NCI-H1105 treated with DMSO at 0.1 percent for 48 hours (cell line): ENCODE data around the gene FAM107B.
A peak's percentile ranks its signal among the peaks of the same experiment; 100 is the strongest.
"Not testable (repeated sequence)": the region's sequence is repeated elsewhere in the genome, so short reads cannot be mapped to it uniquely, and the experiment has no call there.

ENCODE experiments used
- DNase-seq: peaks from one replicate; lab custom pipeline; 2025; lab: John Stamatoyannopoulos, UW

FAM107B gene

DNA sequence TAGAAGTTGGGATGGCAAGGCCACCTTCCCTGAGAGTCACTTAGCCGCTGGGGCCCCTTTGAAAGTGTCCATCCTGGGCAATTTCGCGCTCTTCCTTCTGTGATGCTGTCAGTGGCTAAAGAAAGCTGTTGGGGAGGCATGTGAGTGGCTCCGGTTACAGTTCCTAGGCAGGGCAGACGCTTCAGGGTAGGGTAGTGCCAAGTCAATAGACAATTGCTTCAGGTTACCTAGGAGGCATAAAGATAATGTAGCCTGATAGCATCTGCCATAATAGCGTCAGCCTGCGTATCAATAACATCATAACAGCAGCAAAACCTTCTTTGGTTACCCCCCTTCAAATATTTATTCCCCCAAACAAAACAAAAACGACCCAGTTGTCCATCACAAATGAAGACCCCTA, at the start of gene FAM107B:
TSS of gene FAM107B (minus strand) at position 101 of the 400 bp plus-strand sequence. CDS start 234 bp downstream, outside the sequence.
- DNase-seq: no peak

DNA sequence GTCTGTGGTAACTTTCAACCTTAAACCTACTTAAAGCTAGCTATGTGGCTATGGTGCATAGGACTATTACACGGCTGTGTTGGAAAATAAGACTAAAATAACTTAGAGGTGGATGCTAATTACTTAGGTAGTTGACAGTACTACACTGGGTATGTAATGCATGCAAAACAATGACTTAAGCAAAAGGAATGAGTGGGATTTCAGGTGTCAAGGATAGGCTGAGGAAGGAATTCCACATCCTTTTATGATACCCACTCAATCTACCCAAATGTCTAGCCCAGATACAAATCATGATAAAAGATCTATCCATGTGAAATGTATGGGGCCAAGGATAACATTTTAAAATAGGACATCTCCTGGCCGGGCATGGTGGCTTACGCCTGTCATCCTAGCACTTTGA, 49.3 kb upstream of the FAM107B start:
- no peak for DNase-seq

DNA sequence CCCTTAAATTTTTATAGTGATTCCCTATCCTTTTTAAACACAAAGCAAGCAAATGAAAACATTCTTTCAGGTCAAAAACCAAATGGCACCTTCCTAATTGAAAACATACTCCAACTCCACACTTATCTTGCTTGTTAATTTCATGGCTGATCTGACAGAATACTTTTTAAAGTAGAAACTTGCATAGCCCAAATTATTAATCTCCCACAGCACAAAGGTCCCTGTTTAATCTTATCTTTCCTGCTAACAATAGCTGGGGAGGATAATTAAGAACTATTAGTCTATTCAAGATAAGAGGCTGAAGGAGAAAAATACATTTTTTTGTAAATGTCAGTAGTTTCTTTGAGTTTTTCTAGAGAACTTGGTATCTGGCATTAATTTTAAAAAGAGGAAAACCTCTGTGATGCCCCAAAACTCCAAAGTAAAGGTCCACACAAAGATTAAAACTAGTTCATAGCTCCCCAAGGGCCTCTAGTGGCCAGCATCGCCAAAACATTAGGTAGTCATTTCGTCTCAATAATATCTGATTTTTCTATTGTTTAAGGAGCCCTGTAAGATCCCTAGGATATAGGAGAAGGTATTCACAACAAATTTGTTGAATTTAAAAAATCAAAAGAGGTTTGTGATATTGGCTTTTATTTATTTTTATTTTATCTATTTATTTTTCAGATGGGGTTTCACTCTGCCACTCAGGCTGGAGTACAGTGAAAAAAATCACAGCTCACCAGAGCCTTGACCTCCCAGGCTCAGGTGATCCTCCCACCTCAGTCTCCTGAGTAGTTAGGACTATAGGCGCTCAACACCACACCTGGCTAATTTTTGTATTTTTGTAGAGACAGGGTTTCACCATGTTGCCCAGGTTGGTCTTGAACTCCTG, 48.4 kb upstream of the FAM107B start:
- peak; percentile 28 for DNase-seq

DNA sequence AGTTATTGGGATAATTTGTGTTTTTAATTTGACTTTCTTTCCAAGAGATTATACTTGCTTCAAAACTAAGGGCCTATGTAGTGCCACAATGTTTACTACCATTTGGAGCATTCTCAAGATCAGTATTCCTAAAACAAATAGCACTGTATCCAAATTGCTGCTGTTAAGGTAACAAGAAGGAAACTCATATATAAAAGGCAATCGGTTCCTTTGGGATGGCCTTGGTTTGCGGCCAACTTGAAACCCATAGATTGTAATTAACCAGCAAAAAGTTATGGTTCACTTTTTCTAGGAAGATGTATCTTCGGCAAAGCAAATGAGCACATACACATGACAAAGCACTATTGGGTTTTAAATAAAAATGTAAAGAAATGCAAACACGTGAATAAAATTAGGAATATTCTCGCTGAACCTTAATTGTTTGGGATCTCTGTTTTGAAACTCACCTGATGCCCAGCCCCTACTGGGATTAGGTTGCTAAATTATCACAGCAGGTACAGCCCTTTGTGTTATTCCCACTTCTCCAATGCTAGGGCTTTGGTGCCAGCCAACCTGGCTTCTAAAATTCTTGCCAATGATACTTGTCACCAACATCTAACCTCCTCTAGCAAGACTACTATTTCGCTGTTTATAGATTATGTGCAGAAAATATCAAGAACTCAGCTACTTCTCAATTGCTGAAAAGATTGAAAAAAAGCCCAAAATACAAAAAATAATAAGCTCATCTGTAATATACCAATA, 47.1 kb upstream of the FAM107B start:
- no peak for DNase-seq

DNA sequence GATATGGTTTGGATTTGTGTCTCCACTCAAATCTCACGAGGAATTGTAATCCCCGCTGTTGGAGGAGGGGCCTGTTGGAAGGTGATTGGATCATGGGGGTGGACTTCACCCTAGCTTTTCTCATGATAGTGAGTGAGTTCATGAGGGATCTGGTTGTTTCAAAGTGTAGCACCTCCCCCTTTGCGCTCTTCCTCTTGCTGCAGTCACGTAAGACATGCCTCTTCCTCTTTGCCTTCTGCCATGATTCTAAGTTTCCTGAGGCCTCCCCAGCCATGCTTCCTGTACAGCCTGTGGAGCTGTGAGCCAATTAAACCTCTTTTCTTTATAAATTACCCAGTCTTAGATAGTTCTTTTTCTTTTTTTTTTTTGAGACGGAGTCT, 46.1 kb upstream of the FAM107B start:
- no peak for DNase-seq

DNA sequence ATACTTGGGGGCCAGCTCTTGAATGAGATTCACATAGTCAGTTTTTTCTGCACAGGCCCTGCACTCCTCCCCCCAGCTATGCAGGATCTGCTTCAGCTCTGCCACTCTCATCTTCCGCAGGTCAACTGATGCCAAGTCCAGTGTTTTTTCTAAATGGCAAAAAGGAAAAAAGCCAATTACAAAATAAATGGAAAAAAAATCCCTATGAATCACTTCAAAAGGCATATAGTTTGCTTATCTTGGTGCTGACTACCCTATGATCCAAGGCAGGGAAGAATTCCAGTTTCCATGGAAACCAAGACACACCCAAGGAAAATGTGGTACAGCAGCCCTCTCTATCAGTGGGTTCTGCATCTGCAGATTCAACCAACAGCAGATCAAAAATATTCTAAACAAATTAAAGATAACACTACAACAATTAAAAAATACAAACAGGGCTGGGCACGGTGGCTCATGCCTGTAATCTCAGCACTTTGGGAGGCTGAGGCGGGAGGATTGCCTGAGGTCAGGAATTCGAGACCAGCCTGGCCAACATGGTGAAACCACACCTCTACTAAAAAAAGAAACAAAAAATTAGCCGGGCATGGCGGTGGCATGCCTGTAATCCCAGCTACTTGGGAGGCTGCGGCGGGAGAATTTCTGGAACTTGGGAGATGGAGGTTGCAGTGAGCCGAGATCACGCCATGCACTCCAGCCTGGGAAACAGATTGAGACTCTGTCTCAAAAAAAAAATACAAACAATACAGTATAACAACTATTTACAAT, 45.5 kb upstream of the FAM107B start:
- DNase-seq: no peak

DNA sequence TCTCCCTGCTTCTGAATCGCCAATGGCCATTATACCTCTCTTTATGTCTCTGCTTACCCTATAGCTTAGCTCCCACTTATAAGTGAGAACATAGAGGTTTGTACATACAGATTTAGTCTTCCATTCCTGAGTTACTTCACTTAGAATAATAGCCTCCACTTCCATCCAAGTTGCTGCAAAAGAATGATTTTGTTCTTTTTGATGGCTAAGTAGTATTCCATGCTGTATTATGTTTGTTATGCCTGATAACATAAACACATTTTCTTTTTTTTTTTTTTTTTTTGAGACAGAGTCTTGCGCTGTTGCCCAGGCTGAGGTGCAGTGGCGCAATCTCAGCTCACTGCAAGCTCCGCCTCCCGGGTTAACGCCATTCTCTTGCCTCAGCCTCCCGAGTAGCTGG, 42.0 kb upstream of the FAM107B start:
- not testable (repeated sequence) for DNase-seq

DNA sequence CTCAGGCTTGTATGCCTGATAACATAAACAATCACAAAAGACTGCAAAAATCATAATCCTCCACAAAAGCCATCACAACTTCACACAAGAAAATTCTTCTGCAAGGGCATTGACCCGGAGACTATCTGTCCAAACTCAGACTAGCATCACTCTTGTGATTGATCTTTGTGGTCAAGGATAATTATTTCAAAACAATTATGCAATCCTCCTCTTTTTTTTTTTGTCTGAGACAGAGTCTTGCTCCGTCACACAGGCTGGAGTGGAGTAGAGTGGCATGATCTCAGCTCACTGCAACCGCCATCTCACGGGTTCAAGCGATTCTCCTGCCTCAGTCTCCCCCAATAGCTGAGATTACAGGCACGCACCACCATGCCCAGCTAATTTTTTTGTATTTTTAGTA, 41.0 kb upstream of the FAM107B start:
- no peak for DNase-seq

DNA sequence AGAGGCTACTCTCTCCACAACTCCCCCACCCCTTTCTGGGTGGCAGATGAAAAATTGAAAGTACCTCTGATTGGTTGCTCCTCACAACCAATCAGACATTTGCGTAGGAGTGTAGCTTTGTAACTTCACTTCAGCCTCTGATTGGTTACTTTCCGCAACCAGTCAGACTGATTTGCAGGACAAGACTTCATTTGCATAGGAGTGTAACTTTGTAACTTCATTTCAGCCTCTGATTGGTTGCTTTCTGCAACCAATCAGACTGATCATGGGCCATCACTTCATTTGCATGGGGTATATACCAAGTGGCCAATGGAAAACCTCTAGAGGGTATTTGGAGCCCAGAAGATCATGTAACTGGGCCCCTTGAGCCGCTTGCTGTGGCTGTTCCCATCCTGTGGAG, 37.6 kb upstream of the FAM107B start:
- no peak for DNase-seq

DNA sequence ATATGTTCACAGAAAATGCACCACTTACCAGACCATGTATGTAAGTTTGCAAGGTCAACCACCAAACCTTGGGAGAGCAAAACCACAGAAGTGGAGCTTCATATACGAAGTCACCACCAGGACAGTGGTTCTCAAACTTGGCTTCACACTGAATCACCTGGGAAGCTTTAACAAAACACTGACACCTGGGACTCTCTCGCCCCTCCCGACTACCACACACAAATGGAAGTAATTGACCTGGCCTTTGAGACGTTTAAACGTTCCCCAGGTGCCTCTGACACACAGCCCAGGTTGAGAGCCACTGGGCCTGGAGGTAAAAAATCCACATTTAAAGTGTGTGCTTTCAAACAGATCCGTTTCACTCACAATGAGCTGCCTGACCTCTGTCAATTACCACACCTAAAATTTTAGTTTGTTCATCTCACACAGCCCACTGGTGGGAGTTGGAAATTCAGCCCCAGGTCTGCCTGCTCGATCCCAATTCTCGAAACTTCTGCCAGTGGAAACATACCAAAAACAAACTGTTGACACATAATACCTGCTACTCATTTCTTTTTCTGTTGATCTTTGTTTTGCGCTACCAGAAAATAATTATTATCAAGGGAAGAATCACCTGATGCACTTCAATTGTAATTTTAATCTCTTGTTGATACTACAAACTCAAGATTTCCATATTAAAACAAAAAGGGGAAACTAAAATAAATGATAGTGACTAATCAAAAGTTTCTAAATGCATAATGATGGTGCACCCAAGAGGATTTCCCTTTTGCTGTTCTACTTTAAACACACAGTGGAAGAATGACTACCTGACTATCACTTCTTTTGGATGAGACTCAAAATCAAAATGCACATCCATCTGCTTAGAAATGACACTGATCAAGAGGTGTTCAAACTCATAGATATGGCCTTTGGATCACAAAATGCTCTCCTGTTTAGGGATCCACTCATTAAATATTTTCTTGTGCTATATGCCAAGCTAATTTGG, 36.6 kb upstream of the FAM107B start:
- DNase-seq: no peak

DNA sequence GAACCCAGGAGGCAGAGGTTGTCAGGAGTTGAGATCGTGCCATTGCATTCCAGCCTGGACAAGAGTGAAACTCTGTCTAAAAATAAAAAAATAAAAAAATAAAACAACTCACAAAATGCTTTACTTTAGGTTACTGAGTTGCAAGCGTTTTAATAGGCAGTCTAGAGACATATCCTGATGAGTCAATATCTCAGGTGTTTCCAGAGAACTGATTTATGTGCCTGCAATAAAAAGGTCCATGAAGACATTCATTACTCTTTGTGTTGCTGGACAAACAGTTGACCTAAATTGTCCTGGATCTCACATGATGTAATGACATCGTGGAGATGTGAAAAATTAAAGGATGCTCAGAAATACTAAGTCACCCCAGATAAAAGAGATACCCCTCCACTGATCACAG, 31.6 kb upstream of the FAM107B start:
- no peak for DNase-seq

DNA sequence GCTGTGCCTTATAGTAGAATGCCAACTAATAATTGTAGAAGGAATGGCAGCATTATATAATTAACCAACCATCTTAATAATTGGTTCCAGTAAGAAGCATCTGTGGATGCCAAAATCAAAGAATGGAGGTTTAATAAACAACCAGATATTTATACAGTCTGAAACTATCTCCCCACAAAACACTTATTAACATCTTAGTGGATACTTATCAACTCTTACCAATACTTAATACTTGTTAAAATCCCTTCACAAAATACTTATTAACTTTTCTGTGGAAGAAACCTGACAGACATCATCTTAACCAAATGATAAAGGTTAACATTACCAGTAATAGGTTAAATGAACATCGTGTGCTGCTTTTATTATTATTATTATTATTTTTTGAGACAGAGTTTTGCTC, 29.1 kb upstream of the FAM107B start:
- DNase-seq: no peak

DNA sequence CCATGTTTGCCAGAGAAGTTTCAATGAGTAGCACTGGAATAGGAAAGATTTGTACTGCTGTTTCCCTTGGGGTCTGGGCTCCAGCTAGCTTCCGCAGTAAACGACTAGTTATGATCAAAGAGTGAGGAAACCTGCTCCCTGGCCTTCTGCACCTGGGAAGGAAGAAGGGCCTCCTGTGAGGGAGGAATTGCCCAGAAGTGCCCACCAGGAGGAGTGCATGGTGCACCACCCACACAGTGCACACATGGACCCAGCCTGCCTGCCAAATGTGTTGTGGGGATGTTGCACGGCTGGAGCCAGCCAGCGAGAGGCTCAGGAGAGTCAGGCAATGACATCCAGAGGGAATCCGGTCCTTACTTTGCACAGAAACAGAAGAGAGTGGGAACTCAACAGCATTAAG, 27.0 kb upstream of the FAM107B start:
- no peak for DNase-seq

DNA sequence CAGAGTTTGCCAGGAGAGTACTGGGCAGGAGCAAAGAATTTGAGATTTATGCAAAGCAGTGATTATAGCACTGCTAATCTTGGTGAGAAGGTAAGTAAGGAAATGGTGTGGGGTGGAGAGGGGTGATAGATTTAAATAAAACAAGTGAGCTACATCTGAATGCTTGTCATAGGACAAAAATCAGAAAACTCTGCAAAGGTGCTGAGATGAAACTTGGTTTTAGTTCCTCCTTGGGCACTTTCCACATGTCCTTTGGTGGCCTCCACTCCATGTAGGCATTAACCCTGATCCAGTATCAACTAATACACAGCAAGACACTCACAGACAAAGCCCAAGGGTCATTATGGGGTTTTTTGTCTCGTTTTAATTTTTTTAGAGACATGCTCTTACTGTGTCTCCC, 25.7 kb upstream of the FAM107B start:
- DNase-seq: no peak

DNA sequence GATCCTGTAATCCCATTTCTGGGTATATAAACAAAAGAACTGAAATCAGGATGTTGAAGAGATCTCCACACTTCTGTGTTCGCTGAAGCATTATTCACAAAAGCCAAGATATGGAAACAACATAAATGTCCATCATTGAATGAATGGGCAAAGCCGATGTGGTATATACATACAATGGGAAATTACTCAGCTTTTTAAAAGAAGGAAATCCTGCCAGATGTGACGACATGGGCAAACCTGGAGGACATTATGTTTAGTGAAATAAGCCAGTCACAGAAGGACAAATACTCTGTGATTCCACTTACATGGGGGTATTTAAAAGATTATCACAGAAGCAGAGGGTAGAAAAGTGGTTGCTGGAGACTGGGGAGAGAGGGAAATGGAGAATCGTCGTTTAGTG, 23.9 kb upstream of the FAM107B start:
- DNase-seq: no peak

DNA sequence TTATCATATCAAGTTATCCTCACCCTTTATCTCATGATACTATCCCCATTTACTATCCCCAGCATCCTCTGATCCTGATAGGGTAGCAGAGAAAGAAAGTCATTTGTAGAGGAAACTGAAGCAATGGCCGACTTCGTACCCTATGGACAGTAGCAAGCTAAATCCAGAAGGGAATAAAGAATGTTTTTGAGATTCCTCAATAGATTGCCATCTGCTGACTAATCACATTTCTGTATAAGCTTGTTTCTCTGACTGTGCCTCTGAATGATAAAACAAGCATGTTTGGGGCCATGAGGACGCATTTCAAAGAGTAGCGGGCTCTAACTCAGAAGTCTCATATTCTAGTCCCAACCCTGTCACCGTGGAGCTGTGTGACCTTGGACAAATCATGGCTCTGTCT, 13.2 kb upstream of the FAM107B start:
- no peak for DNase-seq

DNA sequence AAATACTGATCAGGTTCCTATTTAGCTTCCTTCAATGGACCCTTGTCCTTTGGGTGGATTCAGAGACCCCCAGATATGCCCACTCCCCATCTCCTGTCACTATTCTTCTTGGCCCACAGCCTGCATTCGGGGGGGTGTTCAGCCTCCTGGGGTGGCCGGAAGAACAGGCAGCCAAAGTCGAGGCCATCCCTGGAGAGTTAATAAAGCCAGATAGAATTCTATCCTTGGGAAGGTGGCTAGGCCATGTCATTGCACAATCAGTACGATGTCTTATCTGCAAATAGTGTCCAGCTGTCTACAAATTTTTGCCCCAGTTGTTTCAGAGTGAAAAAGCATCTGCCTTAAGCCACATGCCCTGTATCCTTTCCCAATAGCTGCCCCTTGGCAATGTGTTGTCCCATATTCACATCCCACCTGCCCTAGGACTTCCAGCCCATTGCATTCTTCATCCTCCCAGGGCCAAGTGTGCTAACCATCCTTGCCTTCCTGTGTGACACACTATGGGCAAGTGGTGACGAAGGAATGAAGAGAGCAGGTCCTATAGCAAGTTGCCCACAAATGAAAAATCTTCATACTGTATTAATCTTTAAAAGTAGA, 9.9 kb upstream of the FAM107B start:
- DNase-seq: no peak

DNA sequence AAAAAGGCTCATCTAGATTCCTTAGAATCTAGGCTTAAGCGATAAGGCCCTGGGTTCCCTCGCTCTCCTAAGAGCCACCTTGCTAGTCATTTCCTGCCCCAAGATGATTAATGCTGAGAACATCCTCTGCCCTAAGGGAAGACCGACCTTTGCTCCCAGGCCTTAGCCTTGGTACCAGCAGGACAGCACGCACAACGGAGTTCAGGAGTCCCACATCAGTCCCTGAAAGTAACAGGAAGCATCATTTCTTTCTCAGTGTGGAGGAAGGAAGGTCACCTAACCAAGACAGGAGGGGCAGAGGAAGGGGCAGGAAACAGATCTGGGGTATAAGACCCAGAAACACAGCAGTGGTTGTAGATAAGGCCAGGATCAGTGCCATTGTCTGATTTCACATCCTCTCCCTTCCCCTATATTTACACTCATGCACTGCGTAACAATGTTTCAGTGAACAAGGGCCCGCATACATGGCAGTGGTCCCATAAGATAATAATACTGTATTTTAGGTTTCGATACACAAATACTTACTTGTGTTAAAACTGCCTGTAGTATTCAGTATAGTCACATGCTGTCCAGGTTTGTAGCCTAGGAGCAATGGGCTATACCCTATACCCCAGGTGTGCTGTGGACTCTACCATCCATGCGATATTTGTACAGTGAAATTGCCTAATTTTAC, 8.1 kb upstream of the FAM107B start:
- no peak for DNase-seq

DNA sequence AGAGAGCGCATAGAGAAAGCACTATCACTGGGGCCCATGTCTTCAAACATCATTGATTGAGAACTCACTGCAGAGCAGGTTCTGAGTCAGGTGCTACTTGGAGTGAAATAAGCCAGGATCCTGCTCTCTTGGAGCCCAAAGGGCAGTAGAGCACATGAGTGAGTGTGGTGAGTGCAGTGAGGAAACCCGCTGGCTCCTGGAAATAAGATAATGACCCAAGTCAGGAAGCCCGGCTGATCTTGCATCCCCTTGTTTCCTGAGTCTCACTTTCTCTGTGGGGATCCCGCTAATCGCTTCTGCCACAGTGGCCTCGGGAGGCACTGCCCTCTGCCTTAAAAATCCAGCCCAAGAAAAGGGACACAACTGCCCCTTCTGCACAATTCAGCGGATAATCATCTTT, 7.1 kb upstream of the FAM107B start:
- DNase-seq: no peak

DNA sequence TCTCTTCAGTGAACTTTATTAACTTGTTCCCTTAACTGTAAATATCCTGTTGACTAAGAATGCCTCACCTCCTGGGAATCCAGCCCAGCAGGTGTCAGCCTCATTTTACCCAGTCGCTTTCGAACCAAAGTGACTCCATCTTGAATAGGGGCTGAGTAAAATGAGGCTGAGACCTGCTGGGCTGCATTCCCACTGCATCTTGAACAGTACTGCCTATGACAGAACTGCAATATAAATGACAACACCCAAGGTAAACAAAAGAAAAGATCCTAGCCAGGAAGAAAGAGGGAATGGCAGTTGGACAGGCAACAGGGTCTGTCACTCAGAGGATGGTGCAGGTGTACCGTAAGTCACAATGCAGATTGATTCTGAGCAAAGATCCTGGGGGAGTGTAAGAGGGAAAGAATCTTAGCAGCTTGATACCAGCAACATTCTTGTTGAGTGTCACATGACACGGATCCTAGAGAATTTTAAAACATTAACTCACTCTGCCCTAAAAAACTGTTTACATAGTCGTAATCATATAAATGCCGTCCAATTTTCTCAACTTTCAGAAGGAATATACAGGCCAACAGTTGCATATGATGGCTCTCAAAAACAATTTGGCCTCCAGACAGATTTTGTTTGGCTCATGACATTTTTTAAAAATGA, 4.4 kb upstream of the FAM107B start:
- DNase-seq: no peak
